ENCODE measurements around the gene MED27. TPM values are rescaled to one million over a fixed set of nuclear protein-coding genes. Genes with fewer than 3 reads are reported as not detected.

MED27 gene
- total and polyA plus RNA-seq, 2 experiments from 2014 or later: 18.3 to 69.2 TPM

DNA sequence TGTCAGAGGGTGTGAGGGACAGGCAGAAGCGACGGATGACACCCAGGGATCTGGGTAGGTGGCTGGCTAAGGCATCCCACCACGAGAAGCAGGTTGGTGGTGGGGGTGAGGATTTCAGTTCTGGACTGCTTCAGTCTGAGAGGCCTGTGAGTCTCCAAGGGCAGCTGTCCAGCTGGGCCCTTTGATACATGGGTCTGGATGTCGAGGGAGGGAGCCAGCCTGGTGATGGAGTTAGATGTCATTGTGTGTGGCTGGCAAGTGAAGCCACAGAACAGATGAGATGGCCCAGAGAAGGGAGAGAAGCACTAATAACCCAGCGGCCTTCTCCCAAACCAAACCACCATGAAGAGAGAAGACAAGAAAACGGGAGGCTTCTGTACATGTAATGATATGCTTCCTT lies 11.1 kb downstream of the MED27 start:
- H3K27ac ChIP-seq: no peak overlapping the region
- H3K4me3 ChIP-seq: no peak overlapping the region
- TF ChIP-seq, protein P1, sequence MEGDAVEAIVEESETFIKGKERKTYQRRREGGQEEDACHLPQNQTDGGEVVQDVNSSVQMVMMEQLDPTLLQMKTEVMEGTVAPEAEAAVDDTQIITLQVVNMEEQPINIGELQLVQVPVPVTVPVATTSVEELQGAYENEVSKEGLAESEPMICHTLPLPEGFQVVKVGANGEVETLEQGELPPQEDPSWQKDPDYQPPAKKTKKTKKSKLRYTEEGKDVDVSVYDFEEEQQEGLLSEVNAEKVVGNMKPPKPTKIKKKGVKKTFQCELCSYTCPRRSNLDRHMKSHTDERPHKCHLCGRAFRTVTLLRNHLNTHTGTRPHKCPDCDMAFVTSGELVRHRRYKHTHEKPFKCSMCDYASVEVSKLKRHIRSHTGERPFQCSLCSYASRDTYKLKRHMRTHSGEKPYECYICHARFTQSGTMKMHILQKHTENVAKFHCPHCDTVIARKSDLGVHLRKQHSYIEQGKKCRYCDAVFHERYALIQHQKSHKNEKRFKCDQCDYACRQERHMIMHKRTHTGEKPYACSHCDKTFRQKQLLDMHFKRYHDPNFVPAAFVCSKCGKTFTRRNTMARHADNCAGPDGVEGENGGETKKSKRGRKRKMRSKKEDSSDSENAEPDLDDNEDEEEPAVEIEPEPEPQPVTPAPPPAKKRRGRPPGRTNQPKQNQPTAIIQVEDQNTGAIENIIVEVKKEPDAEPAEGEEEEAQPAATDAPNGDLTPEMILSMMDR (IDR thresholded peaks at IDR 0.05; ENCODE audit: low read depth, low read length): no peak
- no peaks in the 10 kb centered on the region for H3K9me3 ChIP-seq (ENCODE audit: low read depth)
- H3K4me1 ChIP-seq (ENCODE audit: low read depth): peaks cover 15% of the 10 kb centered on the region
- no peak for DNase-seq (ENCODE audit: low read depth in 1 of 2, low spot score in 1 of 2)
- no peaks in the 10 kb centered on the region for H3K27me3 ChIP-seq
- H3K36me3 ChIP-seq: peaks cover 3% of the 10 kb centered on the region

DNA sequence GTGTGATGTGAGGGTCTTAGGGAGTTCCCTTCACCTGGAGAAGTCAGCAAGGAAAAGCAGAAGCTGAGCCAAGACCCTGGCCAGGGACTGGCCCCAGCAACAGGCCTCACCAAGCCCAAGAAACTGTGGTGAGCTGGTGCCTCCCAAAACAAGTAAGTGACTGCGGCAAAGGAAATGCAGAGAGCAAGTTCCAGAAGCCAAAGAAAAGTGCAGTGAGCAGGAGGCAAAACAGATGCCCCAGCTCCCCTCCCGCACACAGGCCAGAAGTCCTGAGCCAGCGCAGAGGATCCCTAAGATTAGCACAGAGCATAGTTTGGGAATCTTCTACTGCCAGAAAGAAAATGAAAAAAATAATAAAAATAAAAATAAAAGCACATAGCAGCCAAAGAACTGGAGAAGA lies 13.2 kb downstream of the MED27 start:
- TF ChIP-seq, protein P1 (IDR thresholded peaks at IDR 0.05; ENCODE audit: low read depth, low read length): no peak
- H3K36me3 ChIP-seq: no peaks in the 10 kb centered on the region
- H3K27ac ChIP-seq: no peak overlapping the region
- no peaks in the 10 kb centered on the region for H3K27me3 ChIP-seq
- no peak for DNase-seq (ENCODE audit: low read depth in 1 of 2, low spot score in 1 of 2)
- H3K9me3 ChIP-seq (ENCODE audit: low read depth): no peaks in the 10 kb centered on the region
- H3K4me1 ChIP-seq (ENCODE audit: low read depth): peaks cover 15% of the 10 kb centered on the region
- H3K4me3 ChIP-seq: no peak overlapping the region

DNA sequence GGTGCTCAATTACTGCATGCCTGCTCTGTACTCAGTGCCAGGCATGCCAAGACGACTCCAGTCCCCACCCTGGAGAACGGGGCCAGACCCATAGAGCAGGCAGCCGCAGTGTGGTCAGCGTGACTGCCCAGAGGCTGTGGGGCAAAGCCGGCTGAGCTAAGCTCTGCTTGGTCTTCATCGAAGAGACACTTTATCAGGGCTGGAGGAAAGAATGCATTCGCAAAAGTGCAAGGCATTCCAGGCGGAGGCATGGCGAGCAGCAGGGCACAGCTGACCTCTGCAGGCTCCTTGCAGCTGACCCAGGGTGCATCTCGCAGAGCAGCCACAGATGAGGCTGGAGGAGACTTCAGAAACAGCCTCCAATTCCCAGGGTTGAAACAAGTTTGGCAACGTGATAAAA lies 13.6 kb downstream of the MED27 start:
- no peaks in the 10 kb centered on the region for H3K36me3 ChIP-seq
- no peaks in the 10 kb centered on the region for H3K27me3 ChIP-seq
- TF ChIP-seq, protein P1 (IDR thresholded peaks at IDR 0.05; ENCODE audit: low read depth, low read length): no peak
- H3K4me3 ChIP-seq: no peak overlapping the region
- H3K27ac ChIP-seq: no peak overlapping the region
- peak in 1 of 2 donors; percentile 40 for DNase-seq (ENCODE audit: low read depth in 1 of 2, low spot score in 1 of 2)
- no peaks in the 10 kb centered on the region for H3K9me3 ChIP-seq (ENCODE audit: low read depth)
- peaks cover 15% of the 10 kb centered on the region for H3K4me1 ChIP-seq (ENCODE audit: low read depth)

DNA sequence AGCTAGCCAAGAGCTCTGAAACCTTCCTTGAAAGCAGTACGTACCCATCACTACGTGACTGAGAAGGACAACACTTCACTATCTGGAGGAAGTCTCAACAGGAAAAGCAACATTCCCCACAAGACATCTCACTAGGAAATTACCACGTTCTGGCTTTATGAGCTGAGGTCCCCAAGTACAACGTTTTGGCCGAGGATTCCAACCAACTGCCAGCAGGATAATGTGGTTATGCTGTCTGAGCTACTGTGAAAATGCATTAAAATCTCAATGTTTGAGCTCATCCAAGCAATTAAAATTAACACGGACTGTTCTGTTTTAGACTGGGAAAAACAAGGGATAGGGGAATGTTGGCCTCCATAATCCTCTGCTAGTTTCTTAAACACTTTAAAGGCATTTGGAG lies 16.4 kb downstream of the MED27 start:
- peaks cover 15% of the 10 kb centered on the region for H3K4me1 ChIP-seq (ENCODE audit: low read depth)
- no peak for DNase-seq (ENCODE audit: low read depth in 1 of 2, low spot score in 1 of 2)
- TF ChIP-seq, protein P1 (IDR thresholded peaks at IDR 0.05; ENCODE audit: low read depth, low read length): no peak

DNA sequence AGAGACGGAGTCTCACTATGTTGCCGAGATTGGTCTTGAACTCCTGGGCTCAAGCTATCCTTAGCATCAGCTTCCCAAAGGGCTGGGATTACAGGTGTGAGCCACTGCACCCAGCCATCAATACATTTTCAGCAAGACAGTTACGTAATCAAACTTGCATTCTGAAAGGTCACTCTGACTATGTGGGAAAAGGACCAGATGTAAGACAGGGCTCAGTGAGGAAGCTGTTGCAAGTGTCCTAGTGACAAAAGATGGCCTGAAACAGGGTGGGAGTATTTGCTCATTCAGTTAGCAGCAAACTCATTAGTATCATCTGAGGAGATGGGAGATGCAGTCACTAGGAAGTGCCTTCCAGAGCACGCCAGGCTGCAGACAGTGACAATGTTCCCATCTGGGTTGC lies 16.9 kb downstream of the MED27 start:
- H3K4me3 ChIP-seq: no peak overlapping the region
- TF ChIP-seq, protein P1 (IDR thresholded peaks at IDR 0.05; ENCODE audit: low read depth, low read length): no peak

More for the DNA sequence above, 16.4 kb downstream of the MED27 start:
- H3K27me3 ChIP-seq: no peaks in the 10 kb centered on the region
- no peaks in the 10 kb centered on the region for H3K36me3 ChIP-seq
- H3K9me3 ChIP-seq (ENCODE audit: low read depth): no peaks in the 10 kb centered on the region
- H3K27ac ChIP-seq: no peak overlapping the region
- no peak overlapping the region for H3K4me3 ChIP-seq

DNA sequence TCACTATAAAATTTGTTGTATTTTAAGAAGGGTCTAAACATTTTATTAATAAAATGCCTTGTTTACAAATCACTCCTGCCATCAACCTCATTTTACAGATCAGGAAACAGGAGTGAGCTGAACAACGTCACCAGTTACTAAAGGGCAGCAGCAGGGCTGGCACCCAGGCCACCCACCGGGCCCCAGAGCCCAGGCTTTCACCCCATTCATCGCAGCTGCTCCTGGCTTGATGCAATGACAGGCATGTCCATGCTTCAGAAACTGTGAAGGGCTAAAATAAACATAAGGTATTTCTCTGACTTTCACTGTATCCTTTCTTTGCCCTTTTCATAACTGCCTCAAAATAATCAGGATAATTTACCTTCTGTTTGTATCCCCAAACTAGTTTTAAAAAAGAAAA lies 18.1 kb downstream of the MED27 start:
- H3K36me3 ChIP-seq: no peaks in the 10 kb centered on the region
- H3K27ac ChIP-seq: no peak overlapping the region
- TF ChIP-seq, protein P1 (IDR thresholded peaks at IDR 0.05; ENCODE audit: low read depth, low read length): no peak
- DNase-seq (ENCODE audit: low read depth in 1 of 2, low spot score in 1 of 2): no peak
- no peak overlapping the region for H3K4me3 ChIP-seq
- no peaks in the 10 kb centered on the region for H3K27me3 ChIP-seq
- H3K9me3 ChIP-seq (ENCODE audit: low read depth): no peaks in the 10 kb centered on the region
- H3K4me1 ChIP-seq (ENCODE audit: low read depth): peaks cover 14% of the 10 kb centered on the region

More for the DNA sequence above, 16.9 kb downstream of the MED27 start:
- Histone ChIP-seq H3K27me3 (no peaks in the 10 kb centered on the region), H3K27ac (no peak overlapping the region), H3K4me1 (ENCODE audit: low read depth) (peaks cover 15% of the 10 kb centered on the region), H3K36me3 (no peaks in the 10 kb centered on the region), H3K9me3 (ENCODE audit: low read depth) (no peaks in the 10 kb centered on the region)
- DNase-seq (ENCODE audit: low read depth in 1 of 2, low spot score in 1 of 2): no peak

Measured in cardiac muscle cell (in vitro differentiated cells and primary cell).